IMR-90 (cell line): ENCODE results near the gene ZNF316. TPM values are rescaled to one million over a fixed set of nuclear protein-coding genes. Genes with fewer than 3 reads are reported as not detected.

Experiments
- ATAC-seq: fragments of 200-7000 bp; cut with Tn5 transposase; 2 replicates; pipeline ENCODE4 v1.9.1; 2020; ENCODE audit warnings: low read depth, mild to moderate bottlenecking, moderate library complexity
- BruUV-seq: library from RNA; stranded (reverse); fragments of 400-500 nt; replicated peaks from 2 replicates; lab custom pipeline; 2021; lab: Mats Ljungman, UMichigan
- CTCF ChIA-PET: fragments of 300-600 bp; formaldehyde crosslinking; extraction: SDS; loops from one replicate; lab custom pipeline; 2021; ENCODE audit warnings: antibody characterized with exemption; lab: Yijun Ruan, JAX
- POLR2A ChIA-PET: fragments of 300-600 bp; sonication (Branson Sonifier 250); formaldehyde crosslinking; loops from one replicate; lab custom pipeline; 2022; ENCODE audit warnings: antibody characterized with exemption; ENCODE audit not compliant: unreplicated experiment; lab: Charles Lee
- DNase-seq: peaks from one replicate; pipeline ENCODE4 v3.0.0; 2013
- H2AFZ ChIP-seq: replicated peaks from 2 replicates; pipeline ENCODE3; 2013; ENCODE audit warnings: low read length, mild to moderate bottlenecking; ENCODE audit not compliant: poor library complexity
- H2AK5ac ChIP-seq: 2 replicates; pipeline ENCODE4 v1.6.1; 2013; ENCODE audit warnings: low read depth, low read length, inconsistent platforms
- H2AK9ac ChIP-seq: replicated peaks from 2 replicates; pipeline ENCODE3; 2013; ENCODE audit warnings: mild to moderate bottlenecking, low read depth, low read length, moderate library complexity; ENCODE audit not compliant: poor library complexity
- H2BK120ac ChIP-seq: 2 replicates; pipeline ENCODE4 v1.6.1; 2013; ENCODE audit warnings: low read depth, low read length, inconsistent platforms
- H2BK15ac ChIP-seq: 3 replicates; pipeline ENCODE4 v1.6.1; 2013; ENCODE audit warnings: low read depth, low read length, inconsistent platforms
- H2BK20ac ChIP-seq: 2 replicates; pipeline ENCODE4 v1.6.1; 2013; ENCODE audit warnings: low read depth, mild to moderate bottlenecking, inconsistent platforms, low read length, moderate library complexity
- H2BK5ac ChIP-seq: 2 replicates; pipeline ENCODE4 v1.6.1; 2013; ENCODE audit warnings: mild to moderate bottlenecking, low read depth, low read length, inconsistent platforms; ENCODE audit not compliant: poor library complexity, severe bottlenecking
- H3K14ac ChIP-seq: replicated peaks from 2 replicates; pipeline ENCODE4 v1.6.1; 2013; ENCODE audit warnings: low read depth, low read length, inconsistent platforms
- H3K18ac ChIP-seq: 2 replicates; pipeline ENCODE4 v1.6.1; 2013; ENCODE audit warnings: low read depth, low read length, control low read depth
- H3K23ac ChIP-seq: 2 replicates; pipeline ENCODE4 v1.6.1; 2013; ENCODE audit warnings: low read depth, low read length, inconsistent platforms
- H3K27ac ChIP-seq: 2 replicates; pipeline ENCODE4 v1.5.1; 2013; ENCODE audit warnings: mild to moderate bottlenecking, control low read depth, low read length; ENCODE audit not compliant: insufficient read depth
- H3K27me3 ChIP-seq: 2 replicates; pipeline ENCODE4 v1.6.1; 2013; ENCODE audit warnings: low read length; ENCODE audit not compliant: control insufficient read depth, insufficient read depth
- H3K36me3 ChIP-seq: 2 replicates; pipeline ENCODE4 v1.6.1; 2013; ENCODE audit warnings: low read length, mixed read lengths; ENCODE audit not compliant: control insufficient read depth, insufficient read depth
- H3K4ac ChIP-seq: 2 replicates; pipeline ENCODE4 v1.6.1; 2013; ENCODE audit warnings: low read depth, low read length, inconsistent platforms
- H3K4me1 ChIP-seq: 2 replicates; pipeline ENCODE4 v1.6.1; 2013; ENCODE audit warnings: low read length, mixed read lengths; ENCODE audit not compliant: control insufficient read depth, insufficient read depth
- H3K4me2 ChIP-seq: 2 replicates; pipeline ENCODE4 v1.6.1; 2013; ENCODE audit warnings: low read depth, mild to moderate bottlenecking, control low read depth, low read length, moderate library complexity
- H3K4me3 ChIP-seq: 2 replicates; pipeline ENCODE4 v1.5.1; 2013; ENCODE audit warnings: low read depth, mild to moderate bottlenecking, control low read depth, low read length, moderate library complexity; ENCODE audit not compliant: insufficient read depth
- H3K56ac ChIP-seq: 2 replicates; pipeline ENCODE4 v1.6.1; 2013; ENCODE audit warnings: low read length, inconsistent platforms; ENCODE audit not compliant: insufficient read depth; ENCODE audit errors: extremely low read depth
- H3K79me1 ChIP-seq, 2 experiments: 2 replicates each; pipeline ENCODE4 v1.6.1; 2013; ENCODE audit warnings: low read length in 2 of 2, inconsistent platforms in 1 of 2, low read depth in 1 of 2
- H3K9ac ChIP-seq: 2 replicates; pipeline ENCODE4 v1.6.1; 2013; ENCODE audit warnings: low read depth, low read length, control low read depth
- H3K9me1 ChIP-seq: 2 replicates; pipeline ENCODE4 v1.6.1; 2013; ENCODE audit warnings: low read length, inconsistent platforms; ENCODE audit not compliant: insufficient read depth
- H3K9me3 ChIP-seq: 2 replicates; pipeline ENCODE4 v1.6.1; 2013; ENCODE audit warnings: low read length; ENCODE audit not compliant: control insufficient read depth, insufficient read depth
- H4K20me1 ChIP-seq: 2 replicates; pipeline ENCODE4 v1.6.1; 2013; ENCODE audit warnings: low read length, inconsistent platforms; ENCODE audit not compliant: insufficient read depth
- H4K5ac ChIP-seq: 2 replicates; pipeline ENCODE4 v1.6.1; 2013; ENCODE audit warnings: mild to moderate bottlenecking, low read depth, low read length, control low read depth
- H4K8ac ChIP-seq, 2 experiments: 2 replicates each; pipeline ENCODE4 v1.6.1; 2013; ENCODE audit warnings: low read depth in 2 of 2, low read length in 2 of 2, control low read depth in 1 of 2, inconsistent platforms in 1 of 2
- H4K91ac ChIP-seq: 2 replicates; pipeline ENCODE4 v1.6.1; 2013; ENCODE audit warnings: low read depth, low read length, inconsistent platforms; ENCODE audit not compliant: insufficient read depth
- BHLHE40 ChIP-seq: fragments of 150-350 bp; IDR thresholded peaks from 2 replicates; pipeline ENCODE4 v1.6.1; 2016; ENCODE audit warnings: mild to moderate bottlenecking, low read depth, low read length
- CEBPB ChIP-seq: IDR thresholded peaks from 2 replicates; pipeline ENCODE4 v1.6.1; 2012; ENCODE audit warnings: low read depth, low read length, improper control_type of control experiment
- CHD1 ChIP-seq: IDR thresholded peaks from 2 replicates; pipeline ENCODE4 v1.6.1; 2012; ENCODE audit warnings: low read depth, low read length, improper control_type of control experiment
- ELK1 ChIP-seq: fragments of 150-350 bp; IDR thresholded peaks from 2 replicates; pipeline ENCODE4 v1.6.1; 2016; ENCODE audit warnings: low read depth, mild to moderate bottlenecking, low read length, moderate library complexity, borderline replicate concordance
- FOS ChIP-seq: fragments of 150-350 bp; IDR thresholded peaks from 2 replicates; pipeline ENCODE4 v1.6.1; 2016; ENCODE audit warnings: low read depth, low read length
- MAFK ChIP-seq: IDR thresholded peaks from 2 replicates; pipeline ENCODE4 v1.6.1; 2012; ENCODE audit warnings: low read depth, low read length, improper control_type of control experiment
- MAZ ChIP-seq: IDR thresholded peaks from 2 replicates; pipeline ENCODE4 v1.6.1; 2012; ENCODE audit warnings: low read depth, mild to moderate bottlenecking, low read length, improper control_type of control experiment, moderate library complexity, borderline replicate concordance
- MXI1 ChIP-seq: IDR thresholded peaks from 2 replicates; pipeline ENCODE4 v1.6.1; 2012; ENCODE audit warnings: low read depth, mild to moderate bottlenecking, low read length, moderate library complexity, borderline replicate concordance
- NFE2L2 ChIP-seq: fragments of 150-350 bp; IDR thresholded peaks from 2 replicates; pipeline ENCODE4 v1.6.1; 2016; ENCODE audit warnings: low read depth, mild to moderate bottlenecking, low read length
- POLR2A ChIP-seq: IDR thresholded peaks from 2 replicates; pipeline ENCODE4 v1.6.1; 2012; ENCODE audit warnings: mild to moderate bottlenecking, low read depth, low read length
- RAD21 ChIP-seq: IDR thresholded peaks from 2 replicates; pipeline ENCODE4 v1.6.1; 2012; ENCODE audit warnings: low read length, improper control_type of control experiment
- RCOR1 ChIP-seq: IDR thresholded peaks from 2 replicates; pipeline ENCODE4 v1.6.1; 2012; ENCODE audit warnings: mild to moderate bottlenecking, low read length, improper control_type of control experiment; ENCODE audit not compliant: insufficient replicate concordance
- RFX5 ChIP-seq: IDR thresholded peaks from 2 replicates; pipeline ENCODE4 v1.8.0; 2012; ENCODE audit warnings: low read depth, mild to moderate bottlenecking, low read length, moderate library complexity
- SMC3 ChIP-seq: fragments of 150-350 bp; IDR thresholded peaks from 2 replicates; pipeline ENCODE4 v1.6.1; 2016; ENCODE audit warnings: low read depth, mild to moderate bottlenecking, antibody characterized with exemption, low read length, moderate library complexity
- WGBS, 2 experiments: methylation state at CpG; one replicate each; pipeline versions ENCODE4 v1.1.5 to v1.1.7; 2013; ENCODE audit warnings: missing lambda C conversion rate in 2 of 2; ENCODE audit not compliant: insufficient read length in 1 of 2; ENCODE audit errors: extremely low coverage in 2 of 2; 5-methylcytosine and 5-hydroxymethylcytosine counted together
- dilution Hi-C: fragments of 300-500 bp; cut with HindIII; formaldehyde crosslinking; loops from one replicate; pipeline ENCODE4 v1.14.3; 2018; ENCODE audit warnings: low sequenced_read_pairs; ENCODE audit not compliant: unreplicated experiment
- in situ Hi-C: fragments of 300-500 bp; cut with MboI; formaldehyde crosslinking; loops from 3 replicates; pipeline ENCODE4 v1.14.3; 2019; ENCODE audit warnings: low sequenced_read_pairs, inconsistent platforms, mixed read lengths
- intact Hi-C: fragments of 100-400 bp; cut with micrococcal nuclease; formaldehyde crosslinking; loops from 2 replicates; pipeline ENCODE4 v1.10.0; 2022
- polyA plus RNA-seq, 3 experiments: library from polyadenylated mRNA; depleted of rRNA; stranded (reverse); fragments of >200 nt; gene quantifications; 2 replicates each; pipeline ENCODE4 v1.2.3, GENCODE V29; 2012; ENCODE audit warnings: low replicate concordance in 1 of 3
- total RNA-seq: library from RNA; depleted of rRNA; stranded (reverse); fragments of >200 nt; gene quantifications from 2 replicates; pipeline ENCODE4 v1.2.3, GENCODE V29; 2012
- TF ChIP-seq, protein P1 (sequence below): conservative IDR thresholded peaks from 2 replicates; pipeline ENCODE4 v1.5.1; 2012; ENCODE audit warnings: mild to moderate bottlenecking, low read depth, low read length, improper control_type of control experiment
- TF ChIP-seq, protein P2 (sequence below): fragments of 150-350 bp; IDR thresholded peaks from 2 replicates; pipeline ENCODE4 v1.6.1; 2017; ENCODE audit warnings: mild to moderate bottlenecking, antibody characterized with exemption, low read length, low read depth

Gene ZNF316
- total and polyA plus RNA-seq, 2 of the 4 experiments (the other 2 are of a cell fraction): 3.2 to 7.2 TPM

GRCh38 chr7:6624246-6624611 lies 12.9 kb upstream of the ZNF316 start:
- no peak for TF ChIP-seq BHLHE40
- TF ChIP-seq, protein P1, sequence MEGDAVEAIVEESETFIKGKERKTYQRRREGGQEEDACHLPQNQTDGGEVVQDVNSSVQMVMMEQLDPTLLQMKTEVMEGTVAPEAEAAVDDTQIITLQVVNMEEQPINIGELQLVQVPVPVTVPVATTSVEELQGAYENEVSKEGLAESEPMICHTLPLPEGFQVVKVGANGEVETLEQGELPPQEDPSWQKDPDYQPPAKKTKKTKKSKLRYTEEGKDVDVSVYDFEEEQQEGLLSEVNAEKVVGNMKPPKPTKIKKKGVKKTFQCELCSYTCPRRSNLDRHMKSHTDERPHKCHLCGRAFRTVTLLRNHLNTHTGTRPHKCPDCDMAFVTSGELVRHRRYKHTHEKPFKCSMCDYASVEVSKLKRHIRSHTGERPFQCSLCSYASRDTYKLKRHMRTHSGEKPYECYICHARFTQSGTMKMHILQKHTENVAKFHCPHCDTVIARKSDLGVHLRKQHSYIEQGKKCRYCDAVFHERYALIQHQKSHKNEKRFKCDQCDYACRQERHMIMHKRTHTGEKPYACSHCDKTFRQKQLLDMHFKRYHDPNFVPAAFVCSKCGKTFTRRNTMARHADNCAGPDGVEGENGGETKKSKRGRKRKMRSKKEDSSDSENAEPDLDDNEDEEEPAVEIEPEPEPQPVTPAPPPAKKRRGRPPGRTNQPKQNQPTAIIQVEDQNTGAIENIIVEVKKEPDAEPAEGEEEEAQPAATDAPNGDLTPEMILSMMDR: no peak
- TF ChIP-seq NFE2L2: no peak
- TF ChIP-seq RCOR1: no peak
- TF ChIP-seq ELK1: no peak
- TF ChIP-seq RAD21: no peak
- TF ChIP-seq, protein P2, sequence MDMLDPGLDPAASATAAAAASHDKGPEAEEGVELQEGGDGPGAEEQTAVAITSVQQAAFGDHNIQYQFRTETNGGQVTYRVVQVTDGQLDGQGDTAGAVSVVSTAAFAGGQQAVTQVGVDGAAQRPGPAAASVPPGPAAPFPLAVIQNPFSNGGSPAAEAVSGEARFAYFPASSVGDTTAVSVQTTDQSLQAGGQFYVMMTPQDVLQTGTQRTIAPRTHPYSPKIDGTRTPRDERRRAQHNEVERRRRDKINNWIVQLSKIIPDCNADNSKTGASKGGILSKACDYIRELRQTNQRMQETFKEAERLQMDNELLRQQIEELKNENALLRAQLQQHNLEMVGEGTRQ: no peak
- no peak for TF ChIP-seq MAZ
- no peak for TF ChIP-seq CHD1
- TF ChIP-seq FOS: no peak
- TF ChIP-seq CEBPB: no peak
- TF ChIP-seq RFX5: no peak
- no peak for TF ChIP-seq MAFK
- TF ChIP-seq MXI1: no peak
- TF ChIP-seq SMC3: no peak
- no peak for TF ChIP-seq POLR2A
- Histone ChIP-seq H4K5ac (no peak overlapping the region), H3K4me2 (no peak overlapping the region), H3K4me3 (no peak overlapping the region), H2BK15ac (no peak overlapping the region), H4K91ac (no peak overlapping the region), H3K14ac (no peak overlapping the region), H2BK5ac (no peak overlapping the region), H2AFZ (no peak overlapping the region), H2AK5ac (no peak overlapping the region), H4K20me1 (no peaks in the 10 kb centered on the region), H4K8ac (no peak overlapping the region), H3K9me3 (no peaks in the 10 kb centered on the region), H3K56ac (no peak overlapping the region), H3K9me1 (no peaks in the 10 kb centered on the region), H3K36me3 (peaks cover 16% of the 10 kb centered on the region), H3K27me3 (no peaks in the 10 kb centered on the region), H2BK120ac (no peak overlapping the region), H3K27ac (no peak overlapping the region), H3K18ac (no peak overlapping the region), H3K9ac (no peak overlapping the region), H3K79me1 (no peaks in the 10 kb centered on the region), H3K4me1 (no peaks in the 10 kb centered on the region), H3K4ac (no peak overlapping the region), H2AK9ac (no peak overlapping the region), H2BK20ac (no peak overlapping the region), H3K23ac (no peak overlapping the region)
- ChIA-PET POLR2A (no interaction called here), CTCF (no interaction called here)
- dilution Hi-C loops (no loop called here), in situ Hi-C loops (no loop called here), intact Hi-C loops (no loop called here)
- DNase-seq: no peak
- no peak for ATAC-seq
- no CpG with 5 or more reads among the region's 3 CpGs for WGBS, 2 experiments
- no TSS peak for BruUV-seq
